ENCODE measurements around the gene ZNF774.

- no peak for TF ChIP-seq CTCF (IDR thresholded peaks at IDR 0.05)
- no peak for TF ChIP-seq POLR2AphosphoS5 (IDR thresholded peaks at IDR 0.05)
- no peak for TF ChIP-seq POLR2A (IDR thresholded peaks at IDR 0.05)
- no peak for TF ChIP-seq EP300 (IDR thresholded peaks at IDR 0.05)
Observed at GRCh38 chr15:90382320-90382719, 30.2 kb downstream of the ZNF774 start.
